Glutamatergic neuron (in vitro differentiated cells): ENCODE measurements around the gene IL2RA. TPM values are rescaled to one million over a fixed set of nuclear protein-coding genes. Genes with fewer than 3 reads are reported as not detected.

ENCODE experiments used
- DNase-seq: peaks from one replicate; pipeline ENCODE4 v3.0.0; 2022
- H3K27ac Mint-ChIP-seq: one replicate; pipeline ENCODE4 v1.8.0; 2020; ENCODE audit warnings: mild to moderate bottlenecking, mixed read lengths, inconsistent platforms; ENCODE audit not compliant: unreplicated experiment
- H3K27me3 Mint-ChIP-seq: one replicate; pipeline ENCODE4 v1.8.0; 2020; ENCODE audit warnings: mild to moderate bottlenecking, moderate library complexity, mixed read lengths, inconsistent platforms; ENCODE audit not compliant: unreplicated experiment
- H3K36me3 Mint-ChIP-seq: one replicate; pipeline ENCODE4 v1.8.0; 2020; ENCODE audit warnings: mild to moderate bottlenecking, mixed read lengths, inconsistent platforms; ENCODE audit not compliant: unreplicated experiment
- H3K4me1 Mint-ChIP-seq: one replicate; pipeline ENCODE4 v1.8.0; 2020; ENCODE audit warnings: mild to moderate bottlenecking, low read depth, mixed read lengths, inconsistent platforms; ENCODE audit not compliant: unreplicated experiment
- H3K4me3 Mint-ChIP-seq: one replicate; pipeline ENCODE4 v1.8.0; 2020; ENCODE audit warnings: mild to moderate bottlenecking, mixed read lengths, inconsistent platforms; ENCODE audit not compliant: unreplicated experiment
- H3K9me3 Mint-ChIP-seq: one replicate; pipeline ENCODE4 v1.8.0; 2020; ENCODE audit warnings: mild to moderate bottlenecking, moderate library complexity, mixed read lengths, inconsistent platforms; ENCODE audit not compliant: unreplicated experiment
- CTCF ChIP-seq: fragments of 200-600 bp; sonication (generic); IDR thresholded peaks from one replicate; pipeline ENCODE4 v1.5.0; 2021; ENCODE audit not compliant: partially characterized antibody, unreplicated experiment
- total RNA-seq: library from RNA; stranded (reverse); fragmentation: NEBNext Ultra II Directional; extraction: Animal tissue kit (Norgen Biotek cat#: 25700); gene quantifications from one replicate; pipeline ENCODE4 v1.2.1, GENCODE V29; 2021; ENCODE audit not compliant: unreplicated experiment

Gene IL2RA
- total RNA-seq, 1 donor from 2014 or later = not detected

- Mint-ChIP-seq H3K4me1 (no peaks in the 10 kb centered on the region), H3K27ac (no peak overlapping the region), H3K36me3 (peaks cover 21% of the 10 kb centered on the region), H3K9me3 (peaks cover 3% of the 10 kb centered on the region), H3K4me3 (no peak overlapping the region), H3K27me3 (no peaks in the 10 kb centered on the region)
- DNase-seq = no peak
- TF ChIP-seq CTCF = no peak
Measured at GRCh38 chr10:5989756-5990155, 72.4 kb downstream of the IL2RA start.

GRCh38 chr10:5988336-5988920 is 73.7 kb downstream of the IL2RA start:
- Mint-ChIP-seq H3K36me3 (peaks cover 15% of the 10 kb centered on the region), H3K4me3 (no peak overlapping the region), H3K9me3 (peaks cover 3% of the 10 kb centered on the region), H3K4me1 (no peaks in the 10 kb centered on the region), H3K27ac (no peak overlapping the region), H3K27me3 (no peaks in the 10 kb centered on the region)
- TF ChIP-seq CTCF = no peak
- no peak for DNase-seq

- DNase-seq = no peak
- H3K4me1 Mint-ChIP-seq = no peaks in the 10 kb centered on the region
- H3K27ac Mint-ChIP-seq = no peak overlapping the region
- no peak for TF ChIP-seq CTCF
- no peaks in the 10 kb centered on the region for H3K27me3 Mint-ChIP-seq
- no peak overlapping the region for H3K4me3 Mint-ChIP-seq
- H3K9me3 Mint-ChIP-seq = peaks cover 4% of the 10 kb centered on the region
- H3K36me3 Mint-ChIP-seq = peaks cover 14% of the 10 kb centered on the region
Measured at GRCh38 chr10:5987747-5988146, 74.4 kb downstream of the IL2RA start.

- Mint-ChIP-seq H3K9me3 (peaks cover 2% of the 10 kb centered on the region), H3K27me3 (no peaks in the 10 kb centered on the region), H3K4me3 (no peak overlapping the region), H3K27ac (no peak overlapping the region), H3K36me3 (no peaks in the 10 kb centered on the region), H3K4me1 (no peaks in the 10 kb centered on the region)
- TF ChIP-seq CTCF = no peak
- DNase-seq = no peak
Measured at GRCh38 chr10:5985029-5985428, 77.1 kb downstream of the IL2RA start.

GRCh38 chr10:5983774-5984173 is 78.4 kb downstream of the IL2RA start:
- DNase-seq = no peak
- TF ChIP-seq CTCF = no peak
- Mint-ChIP-seq H3K4me1 (no peaks in the 10 kb centered on the region), H3K27ac (no peak overlapping the region), H3K9me3 (peaks cover 2% of the 10 kb centered on the region), H3K4me3 (no peak overlapping the region), H3K36me3 (no peaks in the 10 kb centered on the region), H3K27me3 (no peaks in the 10 kb centered on the region)
